Posterior cingulate gyrus (tissue), 11 donors: ENCODE measurements around the gene NAV2.

Source experiments
- DNase-seq, 10 donors: peaks; one replicate each; pipeline versions ENCODE4 v3.0.0 to v3.0.0-alpha.2; 2020 to 2021; ENCODE audit warnings: mixed read lengths in 3 of 10
- intact Hi-C: fragments of 100-400 bp; cut with DNase I; formaldehyde crosslinking; loops from one replicate; pipeline ENCODE4 v1.15.1; 2023

The NAV2 gene

DNA sequence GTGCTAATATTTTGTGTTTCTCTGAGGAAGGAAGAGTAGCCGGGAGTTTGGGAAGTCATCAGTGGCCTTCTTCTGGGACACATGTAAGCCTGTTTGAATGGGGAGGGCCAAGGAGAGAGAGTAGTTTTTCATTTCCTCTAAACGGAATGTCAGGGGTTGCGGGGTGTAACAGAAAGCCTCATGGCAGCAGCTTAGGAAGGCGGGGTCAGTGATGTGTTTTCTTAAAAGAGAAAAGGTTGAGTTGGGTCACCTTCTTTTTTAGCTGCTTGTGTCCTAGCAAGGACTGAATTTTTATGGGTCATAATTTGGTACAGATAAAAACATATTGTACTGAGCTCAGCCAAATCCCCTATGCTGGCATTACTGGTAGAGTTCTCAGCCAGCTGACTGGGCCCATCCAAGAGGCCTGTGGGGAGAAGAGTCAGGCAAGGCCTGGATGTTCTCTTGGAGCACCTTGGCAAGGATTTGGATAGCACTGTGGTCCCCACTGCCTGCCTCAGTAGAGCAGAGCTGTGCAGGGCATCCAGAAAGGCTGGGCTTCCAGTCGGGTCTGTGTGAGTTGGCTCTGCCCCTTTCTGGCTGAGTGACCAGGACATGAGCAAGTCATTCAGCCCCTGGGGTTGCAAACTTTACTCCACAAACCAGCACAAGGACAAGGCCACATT, 29.4 kb upstream of the NAV2 start:
- peak in 1 of 10 donors; percentile 63 for DNase-seq
- intact Hi-C loops, result no loop called here

DNA sequence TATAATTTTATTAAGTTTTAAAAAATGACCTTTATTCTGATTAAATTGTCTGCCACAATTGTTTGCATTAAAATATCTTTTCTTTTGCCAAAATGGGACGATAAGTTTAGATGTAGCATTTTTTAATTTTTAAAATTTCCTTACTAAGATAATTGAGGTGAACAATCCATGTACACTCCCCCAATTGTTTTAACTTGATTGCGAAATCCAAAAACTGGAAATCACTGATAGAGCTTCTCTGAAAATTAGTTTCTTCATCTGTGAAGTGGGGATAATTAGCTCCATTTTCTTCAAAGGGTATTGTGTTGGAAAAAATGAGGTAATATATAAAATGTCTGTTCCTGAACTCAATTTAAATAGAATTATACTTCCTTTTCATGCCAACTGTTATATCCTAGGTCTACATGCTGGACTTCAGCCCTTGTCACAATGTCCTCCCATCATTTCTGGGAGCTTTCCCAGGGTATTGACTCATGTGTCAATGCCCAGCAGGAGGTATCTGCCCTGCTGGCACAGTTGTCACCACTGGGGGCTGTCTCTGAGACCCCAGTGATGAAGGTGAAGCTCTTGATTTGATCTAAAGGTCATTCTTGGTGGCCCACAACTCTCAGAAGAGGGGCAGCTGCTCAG, 28.7 kb upstream of the NAV2 start:
- peak in 1 of 10 donors; percentile 2 for DNase-seq
- intact Hi-C loops, result no loop called here

DNA sequence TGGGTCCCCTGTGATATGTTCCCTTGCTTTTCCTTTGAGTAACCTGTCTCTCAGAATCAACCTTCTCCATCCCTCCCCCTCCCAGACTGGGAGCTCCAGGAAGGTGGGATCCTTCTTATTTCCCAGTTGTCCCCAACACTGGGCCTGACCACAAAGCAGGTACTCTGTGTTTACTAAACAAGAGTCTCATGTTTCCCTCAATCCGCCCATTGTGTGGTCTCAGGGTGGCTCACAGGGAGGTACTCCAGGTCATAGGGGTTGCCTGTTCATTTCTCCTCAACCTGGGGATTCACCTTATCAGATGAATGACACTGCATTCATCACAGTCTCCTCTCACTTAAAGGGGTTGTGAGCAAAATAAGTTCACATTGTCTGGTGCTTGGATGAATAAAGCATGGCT, 26.4 kb upstream of the NAV2 start:
- DNase-seq, result no peak
- intact Hi-C loops, result no loop called here

DNA sequence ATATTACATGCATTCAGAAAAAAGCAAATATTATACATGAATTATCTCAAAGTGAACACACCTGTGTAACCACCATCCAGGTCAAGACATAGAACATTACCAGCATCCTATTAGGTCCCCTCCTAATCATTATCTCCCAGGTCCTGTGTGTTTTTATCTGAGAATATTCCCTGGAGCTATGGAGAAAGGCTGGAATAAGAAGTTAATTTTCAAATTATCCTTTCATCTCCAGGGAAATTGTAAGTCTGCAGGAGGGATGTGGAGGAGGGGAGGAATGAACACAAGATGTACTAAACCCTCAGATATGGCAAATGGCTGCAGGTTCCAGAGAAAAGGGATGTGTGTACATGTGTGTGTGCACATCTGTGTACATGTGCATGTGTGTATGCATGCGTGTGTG, 25.2 kb upstream of the NAV2 start:
- no peak for DNase-seq
- intact Hi-C loops, result no loop called here

DNA sequence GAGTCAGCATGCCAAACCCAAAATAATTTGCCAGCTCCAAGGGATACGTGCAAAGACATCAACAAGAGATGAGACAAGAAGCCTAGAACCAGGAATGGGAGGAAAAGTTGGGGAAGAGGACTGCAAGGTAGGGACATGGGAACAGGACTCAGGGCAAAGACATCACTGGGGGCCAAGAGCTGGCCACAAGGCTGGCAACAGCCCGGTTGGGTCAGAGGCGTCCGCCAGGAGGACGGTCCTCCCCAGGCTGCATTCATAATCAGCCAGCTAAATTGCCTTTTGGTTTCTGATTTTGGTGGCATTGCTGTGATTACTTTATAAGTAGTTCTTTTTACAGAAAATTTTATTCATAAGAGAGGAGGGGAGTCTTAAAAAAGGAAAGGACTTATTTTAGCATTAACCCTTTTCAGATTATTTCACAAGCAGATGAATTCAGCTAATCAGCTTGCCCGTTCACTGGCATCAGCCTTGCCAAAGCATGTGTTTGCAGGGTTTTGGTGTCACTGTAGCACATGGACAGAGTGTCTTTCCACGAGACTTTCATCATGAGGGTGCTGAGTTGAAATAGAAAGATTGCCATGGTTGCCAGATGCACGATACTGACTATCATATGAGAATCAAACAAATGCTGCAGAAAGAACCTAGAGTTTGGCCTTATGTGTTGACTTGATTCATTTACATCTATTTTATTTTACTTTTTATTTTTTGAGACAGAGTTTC, 23.2 kb upstream of the NAV2 start:
- peak in 1 of 10 donors; percentile 73 for DNase-seq
- intact Hi-C loops, result no loop called here

DNA sequence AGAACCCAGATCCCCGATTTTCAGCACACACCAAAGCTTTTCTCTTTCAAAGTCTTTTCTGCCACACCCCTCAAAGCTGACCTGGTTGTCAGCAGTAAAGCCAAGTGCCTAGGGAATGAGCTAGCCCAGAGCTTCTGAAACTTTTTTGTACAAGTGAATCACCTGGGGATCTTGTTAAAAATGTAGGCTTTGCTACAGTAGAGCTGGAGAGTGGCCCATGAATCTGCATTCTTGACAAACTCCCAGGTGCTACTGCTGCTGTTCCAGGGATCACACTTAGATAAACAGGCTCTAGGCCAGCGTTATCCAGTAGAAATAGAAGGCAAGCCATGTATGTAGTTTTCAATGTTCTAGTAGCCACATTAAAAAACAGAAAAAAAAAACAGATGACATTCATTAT, 21.8 kb upstream of the NAV2 start:
- intact Hi-C loops, result no loop called here
- DNase-seq, result no peak

DNA sequence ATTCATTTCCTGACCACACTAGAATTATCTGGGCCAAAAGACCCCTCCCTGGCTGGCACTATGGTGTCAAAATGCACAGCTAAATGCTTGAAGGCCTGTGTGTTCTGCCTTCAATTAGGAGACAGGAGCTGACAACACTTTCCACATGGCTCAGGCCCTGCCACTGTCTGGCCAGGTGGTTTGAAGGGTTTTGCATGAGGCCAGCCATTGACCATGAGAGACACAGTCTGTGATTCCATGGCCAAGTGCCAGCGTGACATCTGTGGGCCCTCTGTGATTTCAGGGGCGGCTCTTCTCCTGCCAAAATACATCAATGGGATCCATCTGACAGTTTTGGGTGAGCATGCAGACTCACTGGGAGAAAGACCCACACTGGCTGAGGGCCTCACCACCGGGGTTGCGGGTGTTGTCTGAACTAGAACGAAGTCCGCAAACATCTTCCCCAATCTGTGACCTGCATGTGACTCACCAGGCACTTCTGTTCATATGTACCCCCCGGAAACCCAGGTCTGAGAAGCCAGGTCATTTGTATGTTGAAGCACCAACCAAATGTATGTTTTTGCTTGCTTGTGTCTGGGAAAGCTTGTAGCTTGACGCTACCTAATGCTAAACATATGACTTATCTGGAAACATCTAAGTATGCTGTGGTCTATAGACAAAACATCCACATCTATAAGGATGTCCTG, 20.7 kb upstream of the NAV2 start:
- no peak for DNase-seq
- intact Hi-C loops, result no loop called here

DNA sequence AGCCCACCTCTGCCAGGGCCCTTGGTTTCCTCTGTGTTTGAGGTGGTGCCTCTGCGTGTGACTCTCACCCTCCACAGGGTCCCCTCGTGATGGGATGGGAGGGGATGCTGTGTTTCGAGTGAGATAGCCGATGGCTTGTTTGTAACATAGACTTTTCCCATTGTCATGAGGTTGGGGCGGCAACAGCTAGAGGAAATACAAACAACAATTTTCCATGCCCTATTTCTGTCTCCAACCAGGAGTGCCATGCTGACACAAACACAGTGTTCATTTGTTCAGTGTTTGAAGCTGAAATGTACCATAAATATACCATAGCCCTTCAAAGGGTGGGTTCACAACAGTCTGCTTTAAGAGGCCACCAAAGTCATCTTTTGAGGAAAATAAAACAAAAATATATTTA, 19.5 kb upstream of the NAV2 start:
- intact Hi-C loops, result no loop called here
- no peak for DNase-seq

DNA sequence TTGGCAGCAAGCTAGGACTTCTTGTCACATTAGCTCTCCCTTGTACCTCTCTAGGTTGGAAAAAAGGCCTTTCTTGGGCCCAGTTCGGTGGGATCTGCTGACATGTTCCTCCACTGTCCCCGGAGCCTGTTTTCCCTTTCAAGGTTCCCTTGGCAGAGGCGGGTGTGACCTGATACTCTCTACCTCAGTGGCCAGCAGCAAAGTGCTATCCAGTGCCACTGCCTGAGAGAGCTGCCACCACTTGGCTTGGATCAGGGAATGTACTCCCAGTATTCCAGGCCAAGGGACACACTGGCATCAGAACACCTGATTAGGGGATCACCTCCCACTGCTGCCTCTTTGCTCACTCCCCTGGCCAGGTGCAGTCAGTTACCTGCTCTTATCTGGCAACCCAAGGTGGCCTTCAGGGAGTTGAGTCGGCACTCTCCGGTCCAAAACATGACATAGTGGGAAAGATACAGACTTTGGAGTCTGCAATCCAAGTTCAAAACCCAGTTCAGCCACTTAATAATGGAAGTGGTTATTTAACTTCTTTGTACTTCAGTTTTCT, 17.8 kb upstream of the NAV2 start:
- DNase-seq, result no peak
- intact Hi-C loops, result no loop called here

DNA sequence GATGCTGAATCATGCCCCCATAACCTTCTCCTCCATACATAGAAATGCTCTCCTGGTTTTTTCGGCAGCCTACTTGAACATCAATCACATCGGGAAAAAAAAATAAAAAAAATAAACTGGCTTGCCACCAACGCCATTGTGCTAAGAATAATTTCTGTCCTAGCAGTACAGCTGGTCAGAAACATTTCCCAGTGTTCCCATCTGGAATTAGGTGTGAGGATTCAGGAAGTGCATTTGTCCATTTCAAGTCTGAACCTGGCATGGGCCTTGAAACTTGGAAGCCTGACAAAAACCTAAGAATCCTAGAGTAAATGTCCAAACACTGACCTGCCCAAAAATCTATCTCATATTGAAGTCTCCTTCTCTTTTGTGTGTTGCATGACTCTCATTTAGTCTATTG, 16.6 kb upstream of the NAV2 start:
- DNase-seq, result no peak
- intact Hi-C loops, result no loop called here

DNA sequence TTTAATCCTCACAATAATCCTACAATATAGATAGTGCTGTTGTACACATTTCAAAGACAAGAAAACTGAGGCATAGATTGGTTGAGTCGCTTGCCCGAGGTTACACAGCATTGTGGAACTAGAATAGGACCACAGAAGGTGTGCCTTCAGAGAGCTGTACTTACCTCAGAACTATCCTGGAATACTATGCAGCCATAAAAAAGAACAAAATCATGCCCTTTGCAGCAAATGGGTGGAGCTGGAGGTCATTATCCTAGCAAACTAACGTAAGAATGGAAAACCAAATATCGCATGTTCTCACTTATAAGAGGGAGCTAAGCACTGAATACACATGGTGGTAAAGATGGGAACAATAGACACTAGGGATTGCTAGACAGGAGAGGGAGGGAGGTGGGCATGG, 15.7 kb upstream of the NAV2 start:
- intact Hi-C loops, result no loop called here

DNA sequence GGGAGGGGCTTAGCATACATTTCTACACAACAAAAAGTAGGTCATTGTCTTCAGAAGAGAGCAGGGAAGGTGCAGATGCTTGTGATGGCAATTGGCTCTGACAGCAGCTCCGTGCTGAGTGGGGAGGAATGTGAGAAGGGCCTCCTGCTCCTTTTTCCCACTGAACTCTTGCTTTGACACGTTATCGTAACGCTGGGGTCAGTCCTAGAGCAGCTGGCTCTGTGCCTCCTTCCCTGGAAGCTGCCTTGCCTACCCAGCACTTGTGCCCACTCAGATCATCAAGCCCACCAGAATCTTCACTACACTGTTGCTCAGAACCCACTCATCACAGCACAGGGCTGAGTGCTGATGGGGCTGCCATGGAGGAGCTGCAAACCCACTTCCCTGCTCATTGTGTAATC, 14.9 kb upstream of the NAV2 start:
- intact Hi-C loops, result no loop called here
- no peak for DNase-seq

More for the DNA sequence above, 15.7 kb upstream of the NAV2 start:
- no peak for DNase-seq

DNA sequence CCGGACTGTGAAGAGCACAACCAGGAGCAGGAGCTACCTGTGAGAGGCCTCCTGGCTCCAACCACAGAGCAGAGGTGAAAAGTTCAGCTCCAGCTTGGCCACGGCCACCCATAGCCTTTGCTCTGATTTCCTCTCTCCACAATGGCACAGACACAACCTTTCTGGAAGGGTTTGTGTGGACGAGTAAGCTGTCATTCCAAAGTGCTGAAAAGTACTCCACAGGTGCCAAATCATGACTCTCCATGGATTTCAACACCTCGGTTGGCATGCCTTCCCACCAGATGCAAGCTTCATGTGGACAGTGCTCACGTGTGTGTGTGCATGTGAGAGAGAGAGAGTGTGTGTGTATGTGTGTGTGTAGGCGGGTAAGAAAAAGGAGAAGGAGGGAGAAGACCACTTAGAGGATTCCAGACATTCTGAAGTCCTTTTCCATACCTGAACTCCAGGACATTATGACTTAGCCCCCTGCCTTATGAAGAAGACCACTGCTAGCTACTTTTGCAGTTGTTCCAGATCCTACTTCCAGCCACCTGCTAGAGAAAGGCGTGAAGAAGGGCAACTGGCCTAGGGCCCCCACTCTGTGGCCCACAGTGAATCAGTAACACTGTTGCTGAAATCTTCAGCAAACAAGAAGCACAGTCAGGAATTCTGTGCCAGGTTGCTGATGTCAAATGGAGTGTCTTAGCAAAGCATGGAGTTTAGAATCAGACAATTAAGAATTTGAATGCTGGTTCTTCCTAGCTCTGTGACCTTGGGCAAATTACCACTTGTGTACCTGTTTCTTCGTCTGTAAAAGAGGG, 13.9 kb upstream of the NAV2 start:
- intact Hi-C loops, result no loop called here
- DNase-seq, result no peak

DNA sequence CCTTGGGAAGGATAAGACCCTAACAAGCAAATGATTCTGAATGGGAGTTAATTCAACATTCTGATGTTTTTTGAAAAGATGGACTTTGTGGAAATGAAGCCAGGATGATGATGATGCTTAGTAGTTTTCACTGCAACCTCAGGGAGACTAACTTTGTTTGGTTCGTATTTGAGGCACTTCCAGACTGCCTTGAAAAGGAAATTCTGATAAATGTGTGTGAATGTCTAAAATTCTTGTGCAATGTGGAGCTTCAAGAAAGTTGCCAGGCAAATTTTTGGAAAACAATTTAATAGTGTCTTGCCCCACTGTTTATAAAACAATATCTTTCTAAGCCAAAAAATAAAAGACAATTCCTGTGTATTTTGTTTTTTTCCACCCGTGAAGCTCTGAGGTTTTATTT, 11.2 kb upstream of the NAV2 start:
- intact Hi-C loops, result no loop called here
- no peak for DNase-seq

DNA sequence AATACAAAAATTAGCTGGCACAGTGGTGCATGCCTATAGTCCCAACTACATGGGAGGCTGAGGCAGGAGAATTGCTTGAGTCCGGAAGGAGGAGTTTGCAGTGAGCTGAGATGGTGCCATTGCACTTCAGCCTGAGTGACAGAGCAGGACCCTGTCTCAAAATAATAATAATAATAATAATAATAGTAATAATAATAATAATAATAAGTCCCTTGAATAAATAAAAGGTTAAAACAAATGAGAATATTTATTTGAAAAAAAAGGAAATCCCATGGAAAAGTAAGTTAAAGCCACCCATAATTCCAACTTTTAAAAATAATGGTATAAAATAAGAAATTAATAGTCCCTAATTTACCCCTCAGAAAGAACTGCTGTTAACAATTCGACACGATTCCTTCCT, 10.0 kb upstream of the NAV2 start:
- no peak for DNase-seq
- intact Hi-C loops, result no loop called here

DNA sequence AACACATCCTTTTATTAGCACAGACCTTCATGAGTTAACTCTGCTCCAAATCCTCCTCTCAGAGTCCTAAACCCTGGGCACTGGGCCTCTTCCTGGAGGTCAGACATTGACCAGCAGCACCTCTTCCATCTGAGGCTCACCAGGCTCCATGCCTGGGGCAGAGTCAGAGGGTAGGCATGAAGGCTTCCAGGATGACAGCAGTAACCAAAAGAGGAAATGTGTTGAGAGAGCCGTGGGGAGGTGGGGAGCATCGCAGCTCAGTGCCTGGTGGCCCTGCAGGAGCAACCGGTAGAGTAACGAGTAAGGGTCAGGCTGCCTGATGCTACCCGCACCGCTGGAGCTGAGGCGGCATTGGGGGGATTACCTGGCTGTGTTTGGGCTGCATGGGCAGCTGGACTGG, 9.4 kb upstream of the NAV2 start:
- DNase-seq, result peak in 1 of 10 donors; percentile 59
- intact Hi-C loops, result no loop called here

DNA sequence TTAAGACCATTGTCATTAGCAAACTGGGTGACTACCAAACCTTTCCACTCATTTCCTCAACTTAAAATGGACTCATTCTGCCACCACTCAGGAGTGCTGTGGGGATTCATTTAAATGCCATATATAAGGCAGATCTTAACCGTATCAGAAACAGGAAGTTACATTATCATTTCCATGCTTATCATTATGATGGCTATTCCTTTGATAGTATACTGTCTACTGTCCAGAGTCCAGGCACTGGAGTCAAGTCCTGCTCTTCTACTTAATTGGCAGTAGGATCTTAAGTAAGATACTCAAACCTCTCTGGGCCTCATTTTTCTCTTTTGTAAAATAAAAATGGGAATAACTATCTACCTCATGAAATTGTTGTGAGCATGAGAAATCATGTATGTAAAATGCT, 8.4 kb upstream of the NAV2 start:
- intact Hi-C loops, result no loop called here
- no peak for DNase-seq

DNA sequence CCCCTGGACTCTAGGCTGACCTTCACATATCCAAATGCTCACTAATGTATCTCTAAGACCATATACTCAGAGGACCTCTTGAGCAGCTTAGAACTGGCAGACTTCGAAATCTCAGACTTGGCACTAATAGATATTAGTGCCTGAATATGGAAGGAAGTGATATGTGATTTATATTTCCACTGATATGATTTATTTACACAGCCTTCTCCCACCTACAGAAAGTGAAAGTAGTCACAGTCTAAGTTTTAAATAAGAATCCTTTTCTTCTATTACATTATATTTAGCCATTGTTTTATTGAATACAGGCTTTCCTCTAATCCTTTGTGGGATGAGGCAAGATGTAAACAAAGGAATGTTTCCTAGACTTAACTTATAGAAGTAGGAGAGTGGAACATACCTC, 6.7 kb upstream of the NAV2 start:
- intact Hi-C loops, result no loop called here
- DNase-seq, result no peak

DNA sequence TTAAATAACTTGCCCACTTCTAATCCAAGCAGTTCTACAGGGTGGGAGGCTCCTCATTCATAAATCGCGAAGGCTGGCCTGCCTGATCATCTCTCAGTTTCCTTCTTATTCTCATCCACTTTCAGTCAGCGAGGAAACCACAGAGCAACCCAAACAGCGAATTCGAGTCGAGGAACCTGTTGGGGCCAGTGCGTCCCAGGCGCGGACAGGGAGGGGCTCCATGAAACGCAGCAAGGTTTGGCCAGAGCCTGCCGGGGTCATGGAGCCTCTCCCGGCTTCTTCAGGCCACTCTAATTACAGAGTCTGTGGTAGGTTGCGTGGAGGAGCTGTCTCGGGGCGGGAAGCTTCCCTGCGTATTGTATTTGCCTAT, 741 bp upstream of the NAV2 start:
- intact Hi-C loops, result loop anchor here (5.0 kb wide), 1 partner anchor 45 kb away; no protein-coding TSS in a partner anchor
- DNase-seq, result peak in 2 of 10 donors; percentile 15 to 85
